Measurements from ENCODE around the gene CNIH2. TPM values are rescaled to one million over a fixed set of nuclear protein-coding genes. Genes with fewer than 3 reads are reported as not detected.

Gene CNIH2
- total and polyA plus RNA-seq, 2 of the 8 experiments (the other 6 are each of a cell fraction or from before 2014, with no cell fraction given) = 12.5 to 15.8 TPM

GRCh38 chr11:66228521-66228920 is 49.5 kb upstream of the CNIH2 start:
- Histone ChIP-seq H3K4ac (replicated peaks; ENCODE audit: insufficient read length, low read depth, low read length) (no peak overlapping the region), H2BK15ac (ENCODE audit: low read length) (no peak overlapping the region), H3K14ac (ENCODE audit: insufficient read length) (no peak overlapping the region), H3K79me1 (ENCODE audit: low read depth, low read length) (no peaks in the 10 kb centered on the region), H4K91ac (replicated peaks; ENCODE audit: insufficient read length, low read length) (no peak overlapping the region), H3K4me1 (replicated peaks in 1 of 4; ENCODE audit: control insufficient read depth in 3 of 4, insufficient read depth in 4 of 4, low read length in 3 of 4) (peaks cover 0 to 2% (median 0%) of the 10 kb centered on the region in 4 experiments; a peak in 5 of 7 replicates), H3K4me2 (ENCODE audit: insufficient read depth in 1 of 2, low read depth in 2 of 2, low read length in 2 of 2) (no peak overlapping the region), H2AFZ (ENCODE audit: low read length) (no peak overlapping the region), H3K36me3 (ENCODE audit: control insufficient read depth in 2 of 4, insufficient read depth in 4 of 4, low read length in 3 of 4) (0 out of 8 replicates have a peak, but pooled peaks cover 0 to 2% (median 0%) of the 10 kb centered on the region in 4 experiments), H3K27me3 (replicated peaks in 1 of 4; ENCODE audit: control insufficient read depth in 3 of 4, extremely low read depth in 1 of 4, insufficient read depth in 3 of 4, low read length in 3 of 4) (no peaks in the 10 kb centered on the region), H4K8ac (ENCODE audit: extremely low read depth, insufficient read depth, low read length) (no peak overlapping the region), H2BK120ac (replicated peaks; ENCODE audit: low read depth, low read length) (no peak overlapping the region), H2BK12ac (ENCODE audit: low read depth, low read length) (no peak overlapping the region), H3K79me2 (ENCODE audit: control insufficient read depth in 1 of 2, insufficient read depth in 2 of 2, low read length in 2 of 2) (no peaks in the 10 kb centered on the region), H2BK20ac (ENCODE audit: low read length) (no peak overlapping the region), H2AK5ac (ENCODE audit: low read depth, low read length) (no peak overlapping the region), H3K4me3 (ENCODE audit: extremely low read depth in 1 of 4, insufficient read depth in 2 of 4, low read depth in 3 of 4, low read length in 4 of 4) (no peak overlapping the region), H3K23me2 (ENCODE audit: low read depth, low read length) (no peaks in the 10 kb centered on the region), H3K18ac (ENCODE audit: extremely low read depth, low read length) (no peak overlapping the region), H3K9ac (replicated peaks in 1 of 4; ENCODE audit: extremely low read depth in 1 of 4, low read depth in 3 of 4, low read length in 3 of 4) (no peak overlapping the region), H4K20me1 (replicated peaks in 1 of 2; ENCODE audit: control insufficient read depth in 1 of 2, insufficient read depth in 2 of 2, low read length in 2 of 2) (peaks cover 0 to 1% of the 10 kb centered on the region in 2 experiments), H3K27ac (ENCODE audit: low read depth, low read length) (no peak overlapping the region), H3K9me3 (ENCODE audit: insufficient read depth in 2 of 2, low read depth in 1 of 2, low read length in 1 of 2) (no peaks in the 10 kb centered on the region), H4K5ac (ENCODE audit: insufficient read length, low read depth, low read length) (no peak overlapping the region), H3K23ac (ENCODE audit: insufficient read length) (no peak overlapping the region), H2BK5ac (ENCODE audit: low read depth, low read length) (no peak overlapping the region), H3K56ac (replicated peaks; ENCODE audit: insufficient read length, low read depth, low read length) (no peak overlapping the region)
- ChIA-PET POLR2A (ENCODE audit: partially characterized antibody) (no interaction called here), CTCF (ENCODE audit: partially characterized antibody) (no interaction called here)
- FAIRE-seq (peak; percentile 89), DNase-seq (ENCODE audit: low read depth in 1 of 2, low spot score in 2 of 2) (peak in 1 of 2 experiments; percentile 15)
- WGBS, 2 experiments (ENCODE audit: extremely low coverage in 1 of 2, insufficient coverage in 1 of 2, insufficient read length in 1 of 2, insufficient replicate concordance in 2 of 2, low coverage in 1 of 2, low lambda C conversion rate in 2 of 2, missing lambda C conversion rate in 1 of 2) = 70% methylated on average over 6 of the region's 6 CpGs; no CpG with 5 or more reads in 1 of the 2 experiments
- TF ChIP-seq TEAD4 (IDR thresholded peaks at IDR 0.05; ENCODE audit: low read depth, low read length) (peak; percentile 35; the same call in 1 of the 2 replicates), USF2 (IDR thresholded peaks at IDR 0.05; ENCODE audit: low read length) (no peak), CREB1 (IDR thresholded peaks at IDR 0.05) (0 out of 2 replicates have a peak, but pooled peaks have one; percentile 42), SP1 (IDR thresholded peaks at IDR 0.05; ENCODE audit: low read depth, low read length) (no peak), POU5F1 (IDR thresholded peaks at IDR 0.05; ENCODE audit: low read depth, low read length) (no peak), JUND (IDR thresholded peaks at IDR 0.05; ENCODE audit: low read length) (peak; percentile 68), ATF2 (IDR thresholded peaks at IDR 0.05; ENCODE audit: low read length) (no peak; the same call in 1 of the 2 replicates), SIRT6 (IDR thresholded peaks at IDR 0.05; ENCODE audit: low read length) (no peak), TCF12 (IDR thresholded peaks at IDR 0.05; ENCODE audit: low read depth, low read length) (no peak), SIX5 (IDR thresholded peaks at IDR 0.05; ENCODE audit: low read depth, low read length) (no peak)

Data from H1 (cell line).